Measurements from ENCODE around the gene KLK2.

GRCh38 chr19:50922317-50922853 is 49.1 kb downstream of the KLK2 start:
- TF ChIP-seq CTCF (IDR thresholded peaks at IDR 0.05) (peak in 3 of 4 experiments; percentile 41 to 82 (median 64)), POLR2AphosphoS5 (IDR thresholded peaks at IDR 0.05) (no peak), POLR2A (IDR thresholded peaks at IDR 0.05) (no peak), EP300 (IDR thresholded peaks at IDR 0.05) (no peak)

All from gastroesophageal sphincter (tissue), 3 donors.